ENCODE data around the gene DLG3. TPM values are rescaled to one million over a fixed set of nuclear protein-coding genes. Genes with fewer than 3 reads are reported as not detected.

The DLG3 gene
- polyA plus RNA-seq, 1 donor (not counting 4 experiments of a cell fraction or from before 2014, with no cell fraction given), result 10.1 TPM

DNA sequence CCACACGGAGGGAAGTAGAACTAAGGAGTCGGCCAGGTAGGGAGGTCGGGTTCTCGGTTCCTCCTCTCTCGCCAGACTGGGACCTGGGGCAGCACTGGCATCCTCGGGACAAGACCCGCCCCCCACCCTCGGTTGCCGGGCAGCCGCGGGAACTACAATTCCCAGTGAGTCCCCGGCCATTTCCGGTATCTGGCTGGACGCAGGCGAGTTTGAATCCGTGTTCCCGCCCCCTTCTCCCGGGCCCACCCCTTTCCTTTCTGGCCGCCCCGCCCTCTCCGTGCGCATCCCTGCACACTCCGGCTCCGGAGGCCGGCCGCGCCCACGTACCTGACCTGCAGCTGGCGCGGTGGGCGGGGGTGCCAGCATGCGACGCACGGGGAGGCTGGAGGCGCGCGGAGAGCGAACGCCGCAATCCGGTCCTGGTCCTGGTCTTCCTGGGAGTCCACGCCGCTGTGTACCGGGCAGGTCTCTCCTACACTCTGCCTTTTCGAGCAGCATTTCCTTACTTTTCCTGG is 10.2 kb upstream of the DLG3 start:
- Histone ChIP-seq H3K4me3 (ENCODE audit: control insufficient read depth in 2 of 3, extremely low read depth in 1 of 3, insufficient read depth in 2 of 3, low read depth in 1 of 3, low read length in 3 of 3) (peak overlapping the region; percentile 48 to 83 (median 69)), H3K79me2 (ENCODE audit: control insufficient read depth, insufficient read depth, low read length) (no peaks in the 10 kb centered on the region), H3K36me3 (ENCODE audit: control insufficient read depth in 2 of 2, extremely low read depth in 1 of 2, insufficient read depth in 2 of 2, low read length in 2 of 2) (no peaks in the 10 kb centered on the region), H3K9me1 (ENCODE audit: control insufficient read depth, extremely low read depth, insufficient read depth, low read length) (no peaks in the 10 kb centered on the region), H3K9ac (ENCODE audit: control insufficient read depth, extremely low read depth, insufficient read depth, low read length) (peak overlapping the region; percentile 69), H3K4me2 (ENCODE audit: control insufficient read depth, extremely low read depth, insufficient read depth, low read depth, low read length) (peak overlapping the region; percentile 76), H4K20me1 (ENCODE audit: control insufficient read depth, extremely low read depth, insufficient read depth, low read length) (no peaks in the 10 kb centered on the region), H3K27ac (ENCODE audit: control insufficient read depth, insufficient read depth, low read length) (peak overlapping the region; percentile 60), H3K9me3 (ENCODE audit: control insufficient read depth, low read depth, low read length) (peaks cover 1% of the 10 kb centered on the region), H3K27me3 (ENCODE audit: control insufficient read depth, extremely low read depth, insufficient read depth, low read length) (no peaks in the 10 kb centered on the region), H2AFZ (ENCODE audit: control insufficient read depth, low read length) (peak overlapping the region; percentile 93), H3K4me1 (ENCODE audit: control insufficient read depth, extremely low read depth, insufficient read depth, low read length) (peaks cover 25% of the 10 kb centered on the region)
- dilution Hi-C loops (cut with MboI; ENCODE audit: extremely low pct_ligation_motif_present, low sequenced_read_pairs), result no loop called here
- no peak for DNase-seq (ENCODE audit: low read depth, low spot score)
- TF ChIP-seq, protein P1, sequence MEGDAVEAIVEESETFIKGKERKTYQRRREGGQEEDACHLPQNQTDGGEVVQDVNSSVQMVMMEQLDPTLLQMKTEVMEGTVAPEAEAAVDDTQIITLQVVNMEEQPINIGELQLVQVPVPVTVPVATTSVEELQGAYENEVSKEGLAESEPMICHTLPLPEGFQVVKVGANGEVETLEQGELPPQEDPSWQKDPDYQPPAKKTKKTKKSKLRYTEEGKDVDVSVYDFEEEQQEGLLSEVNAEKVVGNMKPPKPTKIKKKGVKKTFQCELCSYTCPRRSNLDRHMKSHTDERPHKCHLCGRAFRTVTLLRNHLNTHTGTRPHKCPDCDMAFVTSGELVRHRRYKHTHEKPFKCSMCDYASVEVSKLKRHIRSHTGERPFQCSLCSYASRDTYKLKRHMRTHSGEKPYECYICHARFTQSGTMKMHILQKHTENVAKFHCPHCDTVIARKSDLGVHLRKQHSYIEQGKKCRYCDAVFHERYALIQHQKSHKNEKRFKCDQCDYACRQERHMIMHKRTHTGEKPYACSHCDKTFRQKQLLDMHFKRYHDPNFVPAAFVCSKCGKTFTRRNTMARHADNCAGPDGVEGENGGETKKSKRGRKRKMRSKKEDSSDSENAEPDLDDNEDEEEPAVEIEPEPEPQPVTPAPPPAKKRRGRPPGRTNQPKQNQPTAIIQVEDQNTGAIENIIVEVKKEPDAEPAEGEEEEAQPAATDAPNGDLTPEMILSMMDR (optimal IDR thresholded peaks at IDR 0.05 in 1 of 3, IDR thresholded peaks at IDR 0.05 in 1 of 3, conservative IDR thresholded peaks at IDR 0.05 in 1 of 3; ENCODE audit: extremely low read depth in 1 of 3, insufficient read depth in 2 of 3, low read length in 3 of 3), result no peak
- TF ChIP-seq EZH2 (IDR thresholded peaks at IDR 0.05; ENCODE audit: low read length), result no peak
- FAIRE-seq, result no peak

DNA sequence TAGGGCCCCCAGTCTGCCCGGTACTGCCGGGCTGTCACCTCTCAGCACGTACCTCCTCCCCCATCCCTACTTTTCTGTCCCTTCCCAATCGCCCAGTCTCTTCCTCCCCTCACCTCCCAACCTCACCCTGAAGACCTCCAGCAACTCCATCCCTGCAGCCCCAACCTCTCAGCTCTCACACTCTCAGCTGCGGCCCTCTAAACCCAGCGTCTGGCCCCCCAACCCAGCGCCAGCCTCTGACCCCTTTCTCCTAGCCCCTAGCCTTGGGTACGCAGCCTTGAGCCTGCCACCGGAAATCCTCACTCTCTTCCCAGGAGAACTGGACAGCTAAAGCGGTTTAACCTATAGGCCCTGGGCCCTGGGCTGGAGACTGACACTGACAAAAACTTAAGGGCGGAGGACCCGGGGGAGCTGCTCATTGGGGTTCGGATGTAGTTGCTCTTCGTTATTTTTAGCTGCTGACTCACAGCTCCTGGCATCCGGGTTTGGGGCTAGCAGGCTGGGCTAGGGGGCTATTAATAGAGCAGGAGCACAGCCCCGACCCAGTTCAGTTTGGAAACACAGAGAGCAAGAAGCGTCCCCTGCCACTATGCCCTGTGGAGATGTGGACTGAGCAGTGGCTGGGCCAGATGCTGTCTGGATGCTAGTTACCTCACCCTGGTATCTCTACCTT is 9.6 kb upstream of the DLG3 start:
- H2AFZ ChIP-seq (ENCODE audit: control insufficient read depth, low read length), result peak overlapping the region; percentile 47
- no peaks in the 10 kb centered on the region for H3K36me3 ChIP-seq (ENCODE audit: control insufficient read depth in 2 of 2, extremely low read depth in 1 of 2, insufficient read depth in 2 of 2, low read length in 2 of 2)
- TF ChIP-seq EZH2 (IDR thresholded peaks at IDR 0.05; ENCODE audit: low read length), result no peak
- TF ChIP-seq, protein P1 (optimal IDR thresholded peaks at IDR 0.05 in 1 of 3, IDR thresholded peaks at IDR 0.05 in 1 of 3, conservative IDR thresholded peaks at IDR 0.05 in 1 of 3; ENCODE audit: extremely low read depth in 1 of 3, insufficient read depth in 2 of 3, low read length in 3 of 3), result no peak
- peaks cover 25% of the 10 kb centered on the region for H3K4me1 ChIP-seq (ENCODE audit: control insufficient read depth, extremely low read depth, insufficient read depth, low read length)
- H3K9me1 ChIP-seq (ENCODE audit: control insufficient read depth, extremely low read depth, insufficient read depth, low read length), result no peaks in the 10 kb centered on the region
- H4K20me1 ChIP-seq (ENCODE audit: control insufficient read depth, extremely low read depth, insufficient read depth, low read length), result no peaks in the 10 kb centered on the region
- dilution Hi-C loops (cut with MboI; ENCODE audit: extremely low pct_ligation_motif_present, low sequenced_read_pairs), result no loop called here
- FAIRE-seq, result no peak
- no peaks in the 10 kb centered on the region for H3K27me3 ChIP-seq (ENCODE audit: control insufficient read depth, extremely low read depth, insufficient read depth, low read length)
- peak overlapping the region; percentile 65 for H3K9ac ChIP-seq (ENCODE audit: control insufficient read depth, extremely low read depth, insufficient read depth, low read length)
- H3K79me2 ChIP-seq (ENCODE audit: control insufficient read depth, insufficient read depth, low read length), result no peaks in the 10 kb centered on the region
- H3K4me3 ChIP-seq (ENCODE audit: control insufficient read depth in 2 of 3, extremely low read depth in 1 of 3, insufficient read depth in 2 of 3, low read depth in 1 of 3, low read length in 3 of 3), result peak overlapping the region; percentile 48 to 70 (median 51)
- H3K9me3 ChIP-seq (ENCODE audit: control insufficient read depth, low read depth, low read length), result peaks cover 1% of the 10 kb centered on the region
- no peak overlapping the region for H3K27ac ChIP-seq (ENCODE audit: control insufficient read depth, insufficient read depth, low read length)
- peak overlapping the region; percentile 62 for H3K4me2 ChIP-seq (ENCODE audit: control insufficient read depth, extremely low read depth, insufficient read depth, low read depth, low read length)
- no peak for DNase-seq (ENCODE audit: low read depth, low spot score)

All from keratinocyte (primary cell).